NCI-H774 (cell line): ENCODE results near the gene ZNF526.
A peak's percentile ranks its signal among the peaks of the same experiment; 100 is the strongest.

Experiments used
- DNase-seq: peaks from one replicate; lab custom pipeline; 2025; lab: John Stamatoyannopoulos, UW

ZNF526 gene, protein sequence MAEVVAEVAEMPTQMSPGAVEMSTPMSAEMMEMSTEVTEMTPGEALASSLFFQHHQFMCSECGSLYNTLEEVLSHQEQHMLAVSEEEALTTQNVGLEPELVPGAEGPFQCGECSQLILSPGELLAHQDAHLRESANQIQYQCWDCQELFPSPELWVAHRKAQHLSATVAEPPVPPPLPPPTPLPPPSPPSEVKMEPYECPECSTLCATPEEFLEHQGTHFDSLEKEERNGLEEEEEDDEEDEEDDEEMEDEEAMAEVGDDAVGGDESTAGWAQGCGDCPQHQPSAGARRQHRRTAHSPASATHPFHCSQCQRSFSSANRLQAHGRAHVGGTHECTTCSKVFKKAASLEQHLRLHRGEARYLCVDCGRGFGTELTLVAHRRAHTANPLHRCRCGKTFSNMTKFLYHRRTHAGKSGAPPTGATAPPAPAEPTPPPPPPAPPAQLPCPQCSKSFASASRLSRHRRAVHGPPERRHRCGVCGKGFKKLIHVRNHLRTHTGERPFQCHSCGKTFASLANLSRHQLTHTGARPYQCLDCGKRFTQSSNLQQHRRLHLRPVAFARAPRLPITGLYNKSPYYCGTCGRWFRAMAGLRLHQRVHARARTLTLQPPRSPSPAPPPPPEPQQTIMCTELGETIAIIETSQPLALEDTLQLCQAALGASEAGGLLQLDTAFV

DNA sequence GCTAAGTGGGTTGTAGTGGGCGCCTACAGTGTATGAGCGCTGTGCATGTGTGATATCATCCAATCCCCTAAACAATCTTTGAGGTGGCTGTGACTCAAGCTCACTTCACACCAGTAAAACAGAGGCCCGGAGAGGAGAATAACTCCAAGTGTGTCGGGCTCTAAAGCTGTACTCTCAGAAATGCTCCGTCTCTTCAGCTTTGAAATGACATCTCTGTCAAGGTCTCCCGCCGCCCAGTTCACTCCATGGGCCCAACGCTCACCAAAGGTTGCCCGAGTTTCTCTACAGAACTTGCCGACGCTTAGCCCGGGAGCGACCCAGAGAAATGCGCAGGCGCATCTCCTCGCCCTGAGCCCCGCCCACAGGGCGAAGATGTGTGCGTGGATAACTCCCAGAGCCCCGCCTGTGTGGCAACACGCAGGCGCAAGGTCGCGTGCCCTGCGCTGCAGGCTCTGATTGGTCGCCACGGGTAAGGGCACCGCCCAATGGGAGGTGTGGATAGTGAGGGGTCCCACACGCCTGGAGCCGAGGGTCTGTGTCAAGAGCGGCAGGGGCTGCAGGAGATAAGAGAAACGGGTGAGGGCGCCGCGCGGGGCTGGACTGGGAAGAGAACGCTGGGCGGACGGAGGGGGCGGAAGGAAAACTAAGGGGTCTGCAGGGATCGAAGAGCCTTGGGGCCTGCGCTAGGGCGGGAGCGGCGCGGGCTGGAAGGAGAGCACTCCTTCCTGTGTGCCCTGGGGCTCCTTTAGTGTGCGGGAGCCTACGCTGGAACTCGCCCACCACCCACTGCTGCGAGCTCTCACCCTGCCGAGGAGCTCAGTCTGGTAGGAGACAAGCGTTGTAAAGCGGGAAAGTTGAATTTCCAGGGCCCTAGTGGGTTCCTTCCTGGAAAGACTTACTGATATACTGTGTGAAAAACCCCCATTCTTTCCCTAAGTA, at the start of gene ZNF526:
TSS of gene ZNF526 (plus strand) at position 501 of the 939 bp plus-strand sequence. CDS start 4,092 bp downstream, outside the sequence.
- DNase-seq: peak; percentile 97

DNA sequence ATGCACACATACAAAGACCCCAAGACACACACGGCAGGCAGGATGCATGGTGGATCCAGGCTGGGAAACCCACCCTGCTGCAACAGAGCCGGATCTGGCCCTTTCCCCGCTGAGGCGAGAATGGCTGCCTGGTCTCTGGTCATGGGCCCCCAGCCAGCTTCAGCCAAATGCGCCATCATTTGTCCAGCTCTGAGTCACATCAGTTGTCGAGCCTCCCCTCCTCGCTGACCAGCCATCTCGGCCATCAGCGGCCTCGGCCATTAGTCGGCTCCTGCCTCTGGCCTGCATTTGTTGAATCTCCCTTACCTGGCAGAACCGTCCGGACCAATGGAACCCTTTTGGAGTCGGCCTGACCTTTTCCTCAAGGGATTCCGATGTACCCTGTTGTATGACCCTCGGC, 49.4 kb upstream of the ZNF526 start:
- no peak for DNase-seq

DNA sequence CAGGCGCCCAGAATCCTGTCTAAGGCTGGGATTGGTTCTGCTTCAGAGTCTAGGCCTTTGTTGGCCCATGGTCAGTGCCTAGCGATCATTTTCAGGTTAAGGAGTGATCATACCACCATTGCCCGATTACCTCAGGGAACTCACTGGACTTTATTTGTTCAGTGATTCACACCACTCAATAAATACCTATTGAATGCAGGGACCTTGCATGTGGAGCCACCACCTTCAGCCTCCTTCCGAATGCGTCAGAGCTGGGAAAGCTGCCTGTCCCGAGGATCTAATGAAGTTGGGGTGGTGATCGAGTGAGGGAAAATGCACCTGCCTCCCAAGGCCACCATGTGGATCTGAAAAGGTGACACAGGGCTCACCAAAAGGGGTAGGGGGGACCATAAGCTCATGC, 47.9 kb upstream of the ZNF526 start:
- peak; percentile 5 for DNase-seq

DNA sequence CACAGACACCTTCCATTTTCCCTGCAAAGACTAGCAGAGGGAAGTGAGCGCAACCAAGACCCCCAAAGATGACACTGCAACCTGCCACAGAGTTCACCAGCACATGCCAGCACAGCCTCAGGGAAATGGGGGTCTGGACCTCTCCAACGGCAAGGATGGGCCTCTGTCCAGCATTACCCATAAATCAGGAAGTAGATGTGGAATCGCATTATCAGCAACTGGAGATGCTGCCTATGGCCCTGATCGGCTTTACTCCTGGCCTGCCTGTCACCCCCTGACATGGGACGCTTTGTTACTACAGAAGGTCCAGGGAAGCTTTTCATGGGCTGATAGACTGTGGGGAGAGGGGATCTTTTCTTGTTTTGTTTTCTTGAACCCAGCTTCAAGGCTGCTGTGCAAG, 46.4 kb upstream of the ZNF526 start:
- DNase-seq: no peak

DNA sequence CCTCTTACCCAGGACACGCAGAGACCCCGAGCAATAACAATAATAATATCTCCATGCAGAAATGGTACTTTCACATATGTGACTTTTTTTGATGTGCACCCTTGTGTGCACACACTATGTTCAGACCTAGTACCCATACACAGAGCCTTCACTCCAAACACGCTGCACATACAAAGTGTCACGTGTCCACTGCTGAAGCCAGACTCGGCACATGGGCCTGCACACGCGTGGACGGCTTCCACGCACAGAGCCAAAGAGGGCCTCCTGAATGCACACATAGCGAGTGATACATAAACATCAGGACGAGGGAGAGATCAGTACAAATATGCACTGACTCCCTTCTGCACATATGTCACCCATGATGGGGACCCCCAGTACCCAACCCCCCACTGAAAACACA, 45.9 kb upstream of the ZNF526 start:
- DNase-seq: no peak

DNA sequence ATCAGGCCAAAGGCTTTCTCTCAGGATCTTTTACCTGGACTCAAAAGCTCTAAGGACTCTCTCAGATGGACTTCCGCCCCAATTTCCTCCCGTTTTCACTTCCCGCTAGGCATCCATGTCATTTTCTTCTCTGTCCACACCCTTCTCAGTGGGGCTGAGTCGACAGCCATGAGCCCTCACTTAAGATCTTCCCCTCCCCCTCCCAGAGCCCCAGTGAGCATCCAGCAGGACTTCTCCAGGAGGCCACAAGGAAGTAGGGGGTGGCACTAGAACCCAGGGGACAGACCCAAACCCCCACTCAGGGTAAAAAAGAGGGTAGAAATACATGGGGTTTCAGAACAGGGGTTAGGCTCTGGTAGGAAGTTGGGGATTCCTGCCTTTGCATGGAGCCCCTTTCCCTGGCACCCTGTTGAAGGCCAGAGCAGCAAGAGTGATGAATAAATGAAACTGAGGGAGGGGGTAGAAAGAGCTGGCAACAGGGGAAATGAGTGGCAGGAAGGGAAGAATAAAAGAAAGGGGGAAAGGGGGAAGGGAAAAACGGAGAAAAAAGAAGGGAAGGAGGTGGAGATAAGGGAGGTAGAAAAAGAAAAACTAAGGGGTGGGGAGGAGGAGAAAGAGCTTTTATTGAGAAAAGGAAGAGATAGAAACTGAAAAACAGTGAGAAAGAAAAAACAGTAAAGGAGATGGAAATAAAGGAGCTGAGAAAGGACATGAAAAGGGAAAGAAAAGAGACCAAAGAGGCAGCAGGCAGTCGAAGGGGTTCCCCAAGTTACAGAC, 45.0 kb upstream of the ZNF526 start:
- no peak for DNase-seq

DNA sequence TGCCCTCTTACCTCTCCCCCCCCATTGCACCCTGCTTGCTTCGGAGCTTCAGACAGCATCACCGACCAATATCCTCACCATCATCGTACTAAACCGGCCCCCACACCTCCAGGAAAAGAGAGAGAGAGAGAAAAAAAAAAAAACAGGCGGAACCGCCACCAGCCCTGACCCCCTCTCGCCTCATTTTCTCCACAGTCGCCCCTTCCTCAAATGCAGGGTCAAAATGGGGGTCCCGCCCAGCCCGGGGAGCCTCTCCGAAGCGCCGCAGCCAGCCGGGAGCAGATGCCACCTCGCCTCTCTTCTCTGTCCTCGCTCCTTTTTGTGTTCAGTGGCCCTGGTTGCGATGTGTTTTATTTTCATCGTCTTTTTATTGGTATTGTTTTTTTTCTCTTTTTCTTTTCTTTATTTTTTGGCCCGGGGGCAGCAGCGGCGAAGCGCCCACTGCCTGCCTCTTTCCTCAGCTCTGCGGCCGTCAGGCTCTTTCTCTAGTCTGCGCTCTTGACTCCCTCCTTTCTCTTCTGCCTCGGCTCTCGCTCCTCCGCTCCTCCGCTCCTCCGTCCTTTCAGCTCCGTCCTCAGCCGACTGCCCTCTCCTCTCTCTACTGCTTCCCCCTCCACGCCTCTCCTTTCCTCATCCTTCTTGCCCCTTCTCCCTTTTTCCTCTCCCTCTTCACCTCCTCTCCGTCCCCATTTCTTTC, 44.0 kb upstream of the ZNF526 start:
- DNase-seq: no peak

DNA sequence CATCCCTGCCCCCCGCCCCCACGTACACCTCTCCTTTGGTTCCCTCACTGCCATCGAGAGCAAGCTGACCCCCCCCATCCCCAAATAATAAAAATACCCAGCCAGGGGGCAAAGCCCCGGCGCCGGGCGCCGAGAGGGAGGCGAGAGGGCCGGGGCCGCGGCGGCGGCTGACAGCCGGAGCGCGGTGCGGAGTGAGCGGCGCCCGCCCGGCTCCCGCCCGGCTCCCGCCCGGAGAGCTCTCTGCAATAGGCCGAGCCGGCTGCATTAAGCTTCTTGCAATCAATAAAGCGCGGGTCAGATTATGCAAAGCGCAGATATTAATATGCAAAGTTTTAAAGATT, 43.5 kb upstream of the ZNF526 start:
- DNase-seq: peak; percentile 66

DNA sequence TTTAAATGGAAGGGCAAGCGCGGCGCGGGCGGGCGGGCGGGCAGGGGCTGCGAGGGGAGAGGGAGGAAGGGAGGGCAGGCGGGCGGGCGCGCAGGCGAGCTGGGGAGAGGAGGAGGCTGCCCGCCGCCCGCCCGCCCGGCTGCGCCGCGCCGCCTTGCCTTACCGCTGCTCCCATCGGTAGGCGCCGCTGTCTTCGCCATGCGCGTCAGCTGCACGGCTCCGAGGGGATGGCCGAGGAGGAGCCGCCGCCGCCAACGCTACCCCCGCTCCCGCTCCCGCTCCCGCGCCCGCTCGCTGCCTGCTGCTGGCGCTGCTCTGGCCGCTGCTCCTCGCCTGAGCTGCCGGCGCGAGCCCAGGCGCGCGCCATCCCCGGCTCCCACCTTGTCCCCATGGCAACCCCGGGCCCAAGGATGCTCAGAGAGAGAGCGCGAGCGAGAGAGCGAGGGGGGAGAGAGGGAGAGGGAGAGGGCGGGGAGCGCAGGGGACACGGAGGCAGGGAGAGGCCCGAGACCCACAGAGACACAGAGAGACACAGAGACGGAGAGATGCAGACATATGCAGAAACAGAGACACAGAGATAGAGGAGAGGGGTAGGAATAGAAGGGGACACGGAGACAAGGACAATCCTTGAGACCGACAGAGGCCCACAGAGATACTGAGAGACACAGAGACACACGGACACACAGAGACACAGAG, 43.0 kb upstream of the ZNF526 start:
- DNase-seq: peak; percentile 66

DNA sequence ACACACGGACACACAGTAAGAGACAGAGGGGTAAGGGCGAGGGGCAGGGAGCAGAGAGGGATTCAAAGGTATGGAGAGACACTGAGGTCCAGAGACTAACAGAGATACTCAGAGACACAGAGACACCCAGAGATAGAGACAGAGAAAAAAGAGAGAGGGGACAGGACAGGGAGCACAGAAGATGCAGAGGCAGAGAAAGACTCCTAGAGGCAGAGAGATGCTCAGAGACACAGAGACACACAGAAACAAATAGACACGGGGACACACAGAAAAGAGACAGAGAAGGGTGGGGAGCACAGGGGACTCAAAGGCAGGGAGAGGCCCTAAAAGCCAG, 42.5 kb upstream of the ZNF526 start:
- no peak for DNase-seq

DNA sequence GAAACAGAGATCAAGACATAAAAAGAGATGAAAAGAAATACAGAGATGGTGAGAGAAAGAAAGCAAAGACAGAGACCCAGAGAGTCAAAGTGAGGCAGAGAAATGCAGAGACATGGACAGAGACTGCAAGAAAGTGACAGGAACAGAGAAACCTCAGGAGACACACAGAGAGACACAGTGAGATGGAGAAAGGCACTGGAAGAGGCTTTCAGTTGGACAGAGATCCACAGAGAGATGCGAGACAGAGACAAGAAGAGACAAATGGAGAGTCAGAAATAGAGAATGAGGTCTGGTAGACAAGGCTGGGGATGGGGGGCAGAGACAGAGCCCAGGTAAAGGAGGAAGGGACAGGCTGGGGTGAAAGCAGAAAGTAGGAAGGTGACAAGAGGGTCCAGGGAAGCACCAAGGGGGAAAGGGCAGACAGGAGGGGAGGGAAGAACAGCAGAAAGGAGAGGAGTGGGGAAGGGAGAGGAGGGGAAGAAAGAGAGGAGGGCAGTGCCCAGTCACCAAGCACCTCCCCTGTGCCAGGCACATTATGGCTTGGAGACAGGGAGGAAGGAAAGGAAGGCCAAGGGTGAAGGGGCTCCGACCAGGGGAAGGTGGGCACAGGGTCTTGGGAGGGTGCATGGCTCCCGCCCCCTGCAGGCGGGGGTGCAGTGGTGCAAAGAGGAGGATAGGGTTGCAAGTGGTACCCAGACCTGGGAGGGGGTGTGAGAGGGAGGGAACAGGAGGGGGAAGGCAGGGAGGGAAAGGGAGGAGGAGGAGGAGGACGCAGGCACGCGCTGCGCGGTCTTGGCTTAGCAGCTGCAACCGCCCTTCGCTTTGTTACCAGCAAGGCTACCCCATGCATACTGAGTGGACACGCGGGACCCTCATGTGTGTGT, 41.1 kb upstream of the ZNF526 start:
- DNase-seq: no peak

DNA sequence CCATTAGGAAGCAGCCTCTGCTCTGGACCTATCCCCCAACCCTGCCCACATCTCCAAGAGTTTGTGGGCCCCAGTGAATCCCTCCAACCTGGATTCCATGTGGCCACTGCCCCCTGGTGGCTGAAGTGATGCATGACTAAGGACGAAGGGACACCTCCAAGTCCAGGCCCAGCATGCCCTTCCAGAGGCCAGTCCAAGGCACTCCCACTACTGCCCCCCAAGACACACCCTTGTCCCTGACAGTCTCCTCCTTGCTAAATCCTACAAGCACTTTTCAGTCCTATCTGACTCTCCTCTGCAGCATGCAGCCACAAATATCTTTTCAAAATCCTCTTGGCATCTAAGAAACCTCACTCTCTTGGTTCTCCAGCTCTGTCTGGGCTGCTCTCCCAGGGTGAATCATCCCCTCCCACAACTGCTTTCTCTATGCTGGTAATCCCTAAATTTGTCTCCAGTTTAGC, 35.7 kb upstream of the ZNF526 start:
- peak; percentile 68 for DNase-seq

DNA sequence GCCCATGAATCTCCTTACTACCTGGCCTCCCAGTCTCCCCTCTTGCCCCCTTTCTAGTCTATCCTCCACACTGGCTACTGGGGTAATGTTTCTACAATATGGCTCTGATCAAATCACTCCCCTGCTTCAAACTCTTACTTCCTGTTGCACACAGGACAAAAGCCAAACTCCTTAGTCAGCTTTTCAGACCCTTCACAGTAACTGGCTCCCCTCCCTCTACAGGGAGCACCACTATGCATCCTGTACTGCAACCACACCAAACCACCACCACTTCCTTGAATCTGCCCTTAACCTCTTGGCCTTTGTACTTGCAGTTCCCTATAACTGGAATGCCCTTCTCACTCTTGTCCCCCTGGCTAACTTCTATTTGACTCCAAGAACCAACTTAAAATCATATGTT, 34.8 kb upstream of the ZNF526 start:
- DNase-seq: no peak

DNA sequence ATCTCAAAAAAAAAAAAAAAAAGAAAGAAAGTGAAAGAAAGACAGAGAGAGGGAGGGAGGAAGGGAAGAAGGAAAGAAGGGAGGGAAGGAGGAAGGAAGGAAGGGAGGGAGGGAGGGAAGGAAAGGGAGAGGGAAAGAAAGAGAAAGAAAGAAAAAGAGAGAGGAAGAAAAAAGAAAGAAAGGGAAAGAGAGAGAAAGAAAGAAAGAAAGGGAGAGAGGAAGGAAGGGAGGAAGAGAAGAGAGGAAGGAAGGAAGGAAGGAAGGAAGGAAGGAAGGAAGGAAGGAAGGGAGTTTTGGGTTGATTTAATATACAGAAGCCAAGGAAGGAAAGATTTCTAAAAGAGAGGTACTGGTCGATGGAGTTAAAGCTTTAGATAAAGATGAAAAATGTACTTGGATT, 31.4 kb upstream of the ZNF526 start:
- no peak for DNase-seq

DNA sequence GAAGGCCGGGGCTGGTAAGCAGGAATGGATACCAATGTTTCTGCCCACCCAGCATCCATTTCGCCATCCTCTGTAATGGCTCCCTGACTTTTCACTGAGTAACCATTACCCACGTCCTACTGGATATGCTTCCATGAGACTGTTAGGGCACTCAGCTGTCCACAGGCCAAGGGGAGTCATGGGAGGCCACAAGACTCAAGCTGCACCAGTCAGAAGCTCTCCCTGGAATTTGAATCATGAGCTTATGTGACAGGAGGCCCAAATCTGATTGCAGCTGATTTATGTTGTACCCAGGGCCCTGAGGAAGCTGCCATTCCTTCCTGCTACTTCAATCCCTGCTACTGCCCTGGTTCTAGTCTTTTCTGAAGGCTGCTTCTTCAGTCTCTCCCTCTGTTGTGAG, 31.0 kb upstream of the ZNF526 start:
- no peak for DNase-seq

DNA sequence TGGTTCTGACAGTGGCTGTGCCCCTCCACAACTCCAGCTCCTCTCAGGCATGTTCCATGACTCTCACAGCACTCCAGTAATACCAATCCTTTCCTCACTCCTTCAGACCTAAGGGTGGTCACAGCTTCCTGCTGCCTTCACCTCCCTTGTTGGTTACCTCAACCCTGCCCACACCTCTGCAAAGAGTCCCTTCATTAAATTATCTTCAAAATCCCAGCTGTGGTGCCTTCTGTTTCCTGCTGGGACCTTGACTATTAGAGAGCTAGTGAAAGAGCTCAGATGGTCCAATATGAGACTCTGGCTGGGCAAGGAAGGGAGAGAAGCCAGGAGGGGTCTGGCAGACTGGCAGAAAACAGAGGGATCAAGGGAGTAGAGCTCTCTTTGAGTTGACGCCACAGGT, 28.8 kb upstream of the ZNF526 start:
- no peak for DNase-seq

DNA sequence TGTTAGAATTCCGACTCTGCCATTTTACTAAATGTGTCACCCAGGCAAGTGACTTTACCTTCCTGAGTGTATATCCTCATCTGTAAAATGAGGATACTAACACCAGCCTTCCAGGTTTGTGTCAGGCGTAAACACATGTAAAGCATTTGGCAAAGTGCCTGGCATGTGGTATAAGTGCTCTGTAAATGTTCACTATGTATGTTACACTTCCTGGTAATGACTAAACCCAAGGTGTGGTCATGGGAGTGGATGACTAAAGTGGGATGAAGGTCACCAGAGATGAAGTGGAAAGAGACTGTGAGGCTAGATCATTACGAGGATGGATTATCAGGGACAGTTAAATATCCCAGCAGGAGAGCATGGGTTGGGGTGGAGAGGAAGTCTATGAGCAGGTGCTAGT, 28.3 kb upstream of the ZNF526 start:
- DNase-seq: peak; percentile 62

DNA sequence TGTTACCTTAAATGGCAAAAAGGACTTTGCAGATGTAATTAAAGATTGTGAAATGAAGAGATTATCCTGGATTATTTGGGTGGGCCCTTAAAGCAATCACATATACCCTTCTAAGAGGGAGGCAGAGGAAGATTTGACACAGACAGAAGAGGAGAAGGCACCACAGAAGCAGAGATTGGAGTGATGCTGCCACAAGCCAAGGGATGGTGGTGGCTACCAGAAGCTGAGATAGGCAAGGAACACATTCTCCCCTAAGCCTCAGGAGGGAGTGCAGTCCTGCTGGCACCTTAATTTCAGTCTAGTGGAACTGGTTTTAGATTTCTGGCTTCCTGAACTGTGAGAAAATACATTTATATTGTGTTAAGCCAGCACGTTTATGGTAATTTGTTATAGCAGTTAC, 26.8 kb upstream of the ZNF526 start:
- no peak for DNase-seq

DNA sequence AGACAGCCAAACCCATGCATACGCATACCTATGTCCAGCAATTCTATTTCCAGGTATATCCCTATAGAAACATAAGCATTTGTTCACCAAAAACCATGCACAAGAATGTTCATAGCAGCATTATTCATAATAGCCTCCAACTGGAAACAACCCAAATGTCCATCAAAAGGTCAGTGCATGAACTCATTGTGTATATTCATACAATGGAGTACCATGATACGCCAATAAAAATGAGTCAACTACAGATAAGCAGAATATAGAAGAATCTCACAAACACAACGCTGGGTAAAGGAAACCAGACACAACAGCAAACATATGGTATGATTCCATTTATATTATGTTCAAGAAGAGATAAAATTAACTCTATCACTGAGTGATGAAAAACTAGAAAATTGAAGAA, 26.4 kb upstream of the ZNF526 start:
- DNase-seq: no peak
